WERI-Rb-1 (cell line): ENCODE measurements around the gene ATP5MG.
A peak's percentile ranks its signal among the peaks of the same experiment; 100 is the strongest.

Experiments used
- DNase-seq: peaks from one replicate; pipeline ENCODE4 v3.0.0-alpha.2; 2020
- H3K27ac ChIP-seq: fragments of 250-450 bp; sonication (Bioruptor Pico); 2 replicates; pipeline ENCODE4 v1.5.1; 2020; ENCODE audit warnings: mild to moderate bottlenecking, moderate library complexity
- H3K27me3 ChIP-seq: fragments of 250-450 bp; sonication (Bioruptor Pico); 2 replicates; pipeline ENCODE4 v1.5.1; 2021; ENCODE audit warnings: mild to moderate bottlenecking, low read depth, moderate library complexity; ENCODE audit not compliant: insufficient read depth, severe bottlenecking
- H3K36me3 ChIP-seq: fragments of 250-450 bp; sonication (Bioruptor Pico); 2 replicates; pipeline ENCODE4 v1.5.1; 2020; ENCODE audit warnings: mild to moderate bottlenecking, moderate library complexity
- H3K4me3 ChIP-seq: 2 replicates; pipeline ENCODE4 v1.5.1; 2011; ENCODE audit warnings: low read depth, mild to moderate bottlenecking, control low read depth, low read length
- H3K9me3 ChIP-seq: fragments of 250-450 bp; sonication (Bioruptor Pico); 2 replicates; pipeline ENCODE4 v1.5.1; 2021; ENCODE audit warnings: mild to moderate bottlenecking, moderate library complexity; ENCODE audit not compliant: severe bottlenecking
- CTCF ChIP-seq: IDR thresholded peaks from 2 replicates; pipeline ENCODE4 v1.5.1; 2011; ENCODE audit warnings: low read depth, mild to moderate bottlenecking, control low read depth, inconsistent platforms, low read length

Gene ATP5MG

GRCh38 chr11:118379497-118379896 is 21.9 kb upstream of the ATP5MG start:
- no peak overlapping the region for H3K27ac ChIP-seq
- no peak for DNase-seq
- no peaks in the 10 kb centered on the region for H3K9me3 ChIP-seq
- H3K4me3 ChIP-seq, result no peak overlapping the region
- H3K27me3 ChIP-seq, result no peaks in the 10 kb centered on the region
- H3K36me3 ChIP-seq, result peaks cover 79% of the 10 kb centered on the region
- no peak for TF ChIP-seq CTCF

DNA sequence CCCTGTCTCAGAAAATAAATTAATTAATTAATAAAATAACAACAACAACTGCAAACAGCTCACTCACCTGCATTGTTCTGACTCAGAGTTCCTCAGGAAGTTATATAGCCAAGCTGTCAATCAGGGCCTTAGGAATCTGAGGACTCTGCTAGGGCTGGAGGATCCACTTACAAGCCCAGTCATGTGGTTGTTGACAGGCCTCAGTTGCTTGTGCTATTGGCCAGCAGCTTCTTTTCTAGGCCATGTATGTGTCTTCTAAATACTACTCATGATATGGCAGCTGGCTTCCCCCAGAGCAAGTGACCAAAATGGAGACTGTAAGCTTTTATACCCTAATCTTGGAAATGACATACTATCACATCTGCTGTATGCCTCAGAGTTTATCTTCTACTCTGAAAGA is 20.8 kb upstream of the ATP5MG start:
- H3K27ac ChIP-seq, result peak overlapping the region; percentile 32
- no peak overlapping the region for H3K4me3 ChIP-seq
- no peaks in the 10 kb centered on the region for H3K27me3 ChIP-seq
- no peak for TF ChIP-seq CTCF
- peaks cover 77% of the 10 kb centered on the region for H3K36me3 ChIP-seq
- no peaks in the 10 kb centered on the region for H3K9me3 ChIP-seq
- DNase-seq, result no peak

- H3K27me3 ChIP-seq, result no peaks in the 10 kb centered on the region
- H3K27ac ChIP-seq, result peak overlapping the region; percentile 9; the same call in 1 of the 2 replicates
- no peak for TF ChIP-seq CTCF
- no peak for DNase-seq
- H3K4me3 ChIP-seq, result no peak overlapping the region
- no peaks in the 10 kb centered on the region for H3K9me3 ChIP-seq
- peaks cover 80% of the 10 kb centered on the region for H3K36me3 ChIP-seq
Measured at GRCh38 chr11:118382954-118383353, 18.5 kb upstream of the ATP5MG start.

DNA sequence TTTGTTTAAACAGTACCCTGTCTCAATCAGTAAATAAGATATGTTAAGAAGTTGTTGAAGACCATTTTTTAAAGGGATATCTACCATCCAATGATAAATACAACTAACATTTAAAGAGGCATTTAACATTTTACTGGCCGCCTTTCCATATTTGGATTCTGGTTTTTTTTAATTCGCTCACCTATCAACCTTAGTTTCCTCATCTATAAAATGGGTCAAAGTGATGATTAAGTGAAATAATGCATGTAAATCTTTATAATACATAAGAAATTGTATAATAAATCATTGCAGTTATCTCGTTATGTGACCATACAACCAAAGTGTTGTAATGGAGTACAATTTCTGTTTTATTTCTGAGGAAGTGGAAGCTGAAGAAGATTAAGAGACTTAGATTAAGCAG is 17.7 kb upstream of the ATP5MG start:
- Histone ChIP-seq H3K36me3 (peaks cover 78% of the 10 kb centered on the region), H3K27ac (no peak overlapping the region)
- TF ChIP-seq CTCF, result no peak

GRCh38 chr11:118396097-118396501 is 5.3 kb upstream of the ATP5MG start:
- H3K9me3 ChIP-seq, result no peaks in the 10 kb centered on the region
- H3K36me3 ChIP-seq, result peaks cover 43% of the 10 kb centered on the region
- H3K27me3 ChIP-seq, result no peaks in the 10 kb centered on the region
- DNase-seq, result no peak
- no peak for TF ChIP-seq CTCF
- no peak overlapping the region for H3K4me3 ChIP-seq
- H3K27ac ChIP-seq, result no peak overlapping the region

More for the DNA sequence above, 17.7 kb upstream of the ATP5MG start:
- no peak for DNase-seq
- no peak overlapping the region for H3K4me3 ChIP-seq
- no peaks in the 10 kb centered on the region for H3K9me3 ChIP-seq
- H3K27me3 ChIP-seq, result no peaks in the 10 kb centered on the region

GRCh38 chr11:118397448-118397847 is 4.0 kb upstream of the ATP5MG start:
- H3K27me3 ChIP-seq, result no peaks in the 10 kb centered on the region
- no peak for TF ChIP-seq CTCF
- no peak overlapping the region for H3K27ac ChIP-seq
- peaks cover 40% of the 10 kb centered on the region for H3K36me3 ChIP-seq
- DNase-seq, result no peak
- no peaks in the 10 kb centered on the region for H3K9me3 ChIP-seq
- no peak overlapping the region for H3K4me3 ChIP-seq
